ENCODE results near the gene R3HDM1.

The R3HDM1 gene

DNA sequence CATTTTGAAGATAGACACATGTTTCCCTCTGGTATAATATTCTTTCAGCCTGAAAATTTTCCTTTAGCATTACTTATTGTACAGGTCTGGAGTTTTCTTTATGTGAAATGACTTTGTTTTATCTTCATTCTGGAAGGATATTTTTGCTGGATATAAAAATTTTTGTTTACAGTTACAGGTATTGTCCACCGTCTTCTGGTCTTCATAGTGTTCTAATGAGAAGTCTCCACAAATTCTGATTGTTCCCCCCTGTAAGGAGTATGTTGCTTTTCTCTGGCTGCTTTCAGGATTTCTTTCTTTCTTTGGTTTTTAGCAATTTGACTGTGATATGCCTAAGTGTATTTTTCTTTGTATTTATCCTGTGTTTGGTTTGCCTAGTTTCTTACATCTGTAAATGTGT is 225.4 kb downstream of the R3HDM1 start:
- Histone ChIP-seq H3K79me2 (ENCODE audit: control insufficient read depth, low read length) (no peaks in the 10 kb centered on the region), H3F3A (ENCODE audit: control insufficient read depth, insufficient read depth) (no peaks in the 10 kb centered on the region; the same call in 1 of the 2 replicates), H3K27ac (ENCODE audit: low read depth, low read length) (no peak overlapping the region), H3K4me2 (ENCODE audit: low read length) (no peak overlapping the region), H4K20me1 (ENCODE audit: control insufficient read depth, insufficient read depth, low read depth, low read length) (no peaks in the 10 kb centered on the region), H3K9me2 (replicated peaks; ENCODE audit: control insufficient read depth, low read length) (no peaks in the 10 kb centered on the region), H3K36me3 (ENCODE audit: control insufficient read depth, low read length) (peaks cover 78% of the 10 kb centered on the region), H3K27me3 (ENCODE audit: control insufficient read depth, low read length) (no peaks in the 10 kb centered on the region), H3K4me1 (ENCODE audit: control insufficient read depth, low read length) (no peaks in the 10 kb centered on the region), H3K4me3 (ENCODE audit: low read length) (no peak overlapping the region), H3K9me3 (ENCODE audit: control insufficient read depth, insufficient read depth, low read length) (peaks cover 5% of the 10 kb centered on the region; the same call in 1 of the 2 replicates)
- TF ChIP-seq EZH2phosphoT487 (IDR thresholded peaks at IDR 0.05; ENCODE audit: borderline replicate concordance, low read length): no peak
- TF ChIP-seq, protein P1, sequence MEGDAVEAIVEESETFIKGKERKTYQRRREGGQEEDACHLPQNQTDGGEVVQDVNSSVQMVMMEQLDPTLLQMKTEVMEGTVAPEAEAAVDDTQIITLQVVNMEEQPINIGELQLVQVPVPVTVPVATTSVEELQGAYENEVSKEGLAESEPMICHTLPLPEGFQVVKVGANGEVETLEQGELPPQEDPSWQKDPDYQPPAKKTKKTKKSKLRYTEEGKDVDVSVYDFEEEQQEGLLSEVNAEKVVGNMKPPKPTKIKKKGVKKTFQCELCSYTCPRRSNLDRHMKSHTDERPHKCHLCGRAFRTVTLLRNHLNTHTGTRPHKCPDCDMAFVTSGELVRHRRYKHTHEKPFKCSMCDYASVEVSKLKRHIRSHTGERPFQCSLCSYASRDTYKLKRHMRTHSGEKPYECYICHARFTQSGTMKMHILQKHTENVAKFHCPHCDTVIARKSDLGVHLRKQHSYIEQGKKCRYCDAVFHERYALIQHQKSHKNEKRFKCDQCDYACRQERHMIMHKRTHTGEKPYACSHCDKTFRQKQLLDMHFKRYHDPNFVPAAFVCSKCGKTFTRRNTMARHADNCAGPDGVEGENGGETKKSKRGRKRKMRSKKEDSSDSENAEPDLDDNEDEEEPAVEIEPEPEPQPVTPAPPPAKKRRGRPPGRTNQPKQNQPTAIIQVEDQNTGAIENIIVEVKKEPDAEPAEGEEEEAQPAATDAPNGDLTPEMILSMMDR (IDR thresholded peaks at IDR 0.05; ENCODE audit: low read depth, low read length, poor library complexity, severe bottlenecking): no peak

DNA sequence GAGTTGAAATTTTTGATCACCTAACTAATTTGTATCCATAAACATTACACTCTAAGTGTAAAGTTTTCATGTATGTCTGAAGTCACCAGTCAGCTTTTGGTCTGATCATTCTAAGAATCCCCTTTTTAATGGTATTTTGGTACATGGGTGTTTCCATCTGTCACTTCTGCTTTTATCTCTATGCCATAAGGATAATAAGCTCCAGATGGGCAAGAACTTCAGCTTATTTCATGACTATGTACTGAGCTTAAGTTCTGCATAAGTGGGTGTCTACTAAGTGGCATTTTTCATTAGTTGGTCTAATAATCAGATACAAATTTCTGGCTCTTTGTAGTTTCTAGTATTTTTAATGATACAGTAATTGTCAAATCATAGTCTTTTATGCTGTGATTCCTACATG is 230.7 kb downstream of the R3HDM1 start:
- no peaks in the 10 kb centered on the region for H3K9me3 ChIP-seq (ENCODE audit: control insufficient read depth, insufficient read depth, low read length)
- H3K27ac ChIP-seq (ENCODE audit: low read depth, low read length): no peak overlapping the region
- no peaks in the 10 kb centered on the region for H3K79me2 ChIP-seq (ENCODE audit: control insufficient read depth, low read length)
- no peak overlapping the region for H3K4me3 ChIP-seq (ENCODE audit: low read length)
- no peaks in the 10 kb centered on the region for H3F3A ChIP-seq (ENCODE audit: control insufficient read depth, insufficient read depth)
- no peaks in the 10 kb centered on the region for H4K20me1 ChIP-seq (ENCODE audit: control insufficient read depth, insufficient read depth, low read depth, low read length)
- TF ChIP-seq EZH2phosphoT487 (IDR thresholded peaks at IDR 0.05; ENCODE audit: borderline replicate concordance, low read length): no peak
- TF ChIP-seq, protein P1 (IDR thresholded peaks at IDR 0.05; ENCODE audit: low read depth, low read length, poor library complexity, severe bottlenecking): no peak
- H3K4me1 ChIP-seq (ENCODE audit: control insufficient read depth, low read length): no peaks in the 10 kb centered on the region
- H3K27me3 ChIP-seq (ENCODE audit: control insufficient read depth, low read length): no peaks in the 10 kb centered on the region
- no peaks in the 10 kb centered on the region for H3K9me2 ChIP-seq (replicated peaks; ENCODE audit: control insufficient read depth, low read length)
- H3K36me3 ChIP-seq (ENCODE audit: control insufficient read depth, low read length): peaks cover 75% of the 10 kb centered on the region
- H3K4me2 ChIP-seq (ENCODE audit: low read length): no peak overlapping the region

DNA sequence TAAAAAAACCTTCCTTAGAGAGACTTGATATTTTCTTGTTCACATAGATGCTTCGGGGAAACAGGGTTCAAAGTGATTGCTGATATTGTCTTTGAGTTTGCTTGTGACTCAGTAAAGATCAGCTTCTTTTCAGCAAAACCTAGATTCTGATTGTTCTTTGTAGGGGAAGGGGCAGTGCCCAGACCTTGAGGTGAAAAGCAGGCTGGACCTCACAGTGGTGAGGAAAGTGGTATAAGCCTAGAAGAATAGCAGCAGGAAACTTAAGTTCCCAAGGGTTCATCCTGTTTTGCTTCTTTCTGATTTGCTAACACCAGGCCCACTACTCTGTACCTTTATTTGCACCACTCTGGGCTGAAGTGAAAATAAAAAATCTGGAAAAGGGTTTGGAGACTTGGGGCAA is 231.2 kb downstream of the R3HDM1 start:
- Histone ChIP-seq H3K9me2 (replicated peaks; ENCODE audit: control insufficient read depth, low read length) (no peaks in the 10 kb centered on the region), H3K4me1 (ENCODE audit: control insufficient read depth, low read length) (no peaks in the 10 kb centered on the region), H4K20me1 (ENCODE audit: control insufficient read depth, insufficient read depth, low read depth, low read length) (no peaks in the 10 kb centered on the region), H3K36me3 (ENCODE audit: control insufficient read depth, low read length) (peaks cover 75% of the 10 kb centered on the region), H3K4me2 (ENCODE audit: low read length) (no peak overlapping the region), H3K27me3 (ENCODE audit: control insufficient read depth, low read length) (no peaks in the 10 kb centered on the region), H3K27ac (ENCODE audit: low read depth, low read length) (no peak overlapping the region), H3K4me3 (ENCODE audit: low read length) (no peak overlapping the region), H3K9me3 (ENCODE audit: control insufficient read depth, insufficient read depth, low read length) (no peaks in the 10 kb centered on the region), H3K79me2 (ENCODE audit: control insufficient read depth, low read length) (peaks cover 4% of the 10 kb centered on the region; the same call in 1 of the 2 replicates), H3F3A (ENCODE audit: control insufficient read depth, insufficient read depth) (no peaks in the 10 kb centered on the region)
- TF ChIP-seq, protein P1 (IDR thresholded peaks at IDR 0.05; ENCODE audit: low read depth, low read length, poor library complexity, severe bottlenecking): no peak
- no peak for TF ChIP-seq EZH2phosphoT487 (IDR thresholded peaks at IDR 0.05; ENCODE audit: borderline replicate concordance, low read length)
